GM13976 (cell line): ENCODE results near the gene IRS4.

Source experiments
- DNase-seq: peaks from one replicate; pipeline ENCODE4 v3.0.0; 2012; ENCODE audit warnings: low spot score
- CTCF ChIP-seq: IDR thresholded peaks from 2 replicates; pipeline ENCODE4 v1.5.1; 2012; ENCODE audit warnings: borderline replicate concordance, mild to moderate bottlenecking; ENCODE audit not compliant: insufficient read depth; ENCODE audit errors: extremely low read depth, missing control alignments, control extremely low read depth
- in situ Hi-C: fragments of 300-500 bp; cut with MboI; formaldehyde crosslinking; loops from one replicate; pipeline ENCODE4 v1.12.0; 2022; ENCODE audit warnings: low sequenced_read_pairs, mixed read lengths, inconsistent platforms; ENCODE audit not compliant: unreplicated experiment

Gene IRS4

GRCh38 chrX:108735091-108735678 lies 1.2 kb downstream of the IRS4 start:
- no peak for TF ChIP-seq CTCF
- in situ Hi-C loops: no loop called here
- DNase-seq: peak; percentile 18

- TF ChIP-seq CTCF: no peak
- in situ Hi-C loops: no loop called here
- DNase-seq: no peak
These were observed 1.9 kb downstream of the IRS4 start for GRCh38 chrX:108734426-108734825.

GRCh38 chrX:108732630-108733321 lies 3.6 kb downstream of the IRS4 start:
- in situ Hi-C loops: no loop called here
- TF ChIP-seq CTCF: no peak
- peak; percentile 15 for DNase-seq

- DNase-seq: no peak
- no peak for TF ChIP-seq CTCF
- in situ Hi-C loops: no loop called here
These were observed 5.2 kb downstream of the IRS4 start for GRCh38 chrX:108731153-108731552.

- no peak for TF ChIP-seq CTCF
- in situ Hi-C loops: no loop called here
These were observed 9.6 kb downstream of the IRS4 start for GRCh38 chrX:108726748-108727147.

GRCh38 chrX:108722561-108722960 lies 13.8 kb downstream of the IRS4 start:
- in situ Hi-C loops: no loop called here
- TF ChIP-seq CTCF: no peak
- DNase-seq: no peak

More at GRCh38 chrX:108726748-108727147, 9.6 kb downstream of the IRS4 start:
- no peak for DNase-seq
